GM12878 (cell line): Measurements from ENCODE around the gene RREB1. TPM values are rescaled to one million over a fixed set of nuclear protein-coding genes. Genes with fewer than 3 reads are reported as not detected.

Experiments used
- ATAC-seq: fragments of 200-7000 bp; cut with Tn5 transposase; 3 replicates; pipeline ENCODE4 v1.9.1; 2020; ENCODE audit warnings: mild to moderate bottlenecking, moderate library complexity
- BruUV-seq: library from RNA; stranded (reverse); fragments of 400-500 nt; replicated peaks from 2 replicates; lab custom pipeline; 2021; lab: Mats Ljungman, UMichigan
- CTCF ChIA-PET: fragments of 300-600 bp; sonication (Branson Sonifier 250); formaldehyde crosslinking; extraction: SDS; loops from one replicate; lab custom pipeline; 2021; ENCODE audit warnings: inconsistent platforms; lab: Yijun Ruan, JAX
- POLR2A ChIA-PET: fragments of 350-600 bp; formaldehyde crosslinking; extraction: SDS; loops from one replicate; lab custom pipeline; 2021; ENCODE audit warnings: inconsistent platforms; lab: Charles Lee
- RAD21 ChIA-PET: fragments of 300-600 bp; sonication (Branson Sonifier 250); formaldehyde crosslinking; loops from one replicate; lab custom pipeline; 2023; ENCODE audit warnings: antibody characterized with exemption; ENCODE audit not compliant: unreplicated experiment; lab: Charles Lee
- SMC1A ChIA-PET: fragments of 300-600 bp; sonication (Branson Sonifier 250); formaldehyde crosslinking; loops from one replicate; lab custom pipeline; 2023; ENCODE audit not compliant: unreplicated experiment, uncharacterized antibody; lab: Charles Lee
- DNase-seq: peaks from one replicate; pipeline ENCODE4 v3.0.0-alpha.2; 2011; ENCODE audit warnings: low read depth, low spot score
- FAIRE-seq: peaks from 3 replicates; lab custom pipeline; 2011; peaks lifted over from hg19 to GRCh38; lab: Jason Lieb, UNC
- H2AFZ ChIP-seq: 2 replicates; pipeline ENCODE4 v1.6.0; 2011; ENCODE audit warnings: low read depth, low read length, control low read depth; ENCODE audit not compliant: control insufficient read depth
- H3K27ac ChIP-seq: 2 replicates; pipeline ENCODE4 v1.5.1; 2011; ENCODE audit warnings: control low read depth; ENCODE audit not compliant: control insufficient read depth, insufficient read depth
- H3K27me3 ChIP-seq, 2 experiments: replicated peaks in 1 of 2; 2 replicates each; pipeline versions ENCODE4 v1.6.0 to v1.6.1; 2011; ENCODE audit warnings: low read length in 1 of 2; ENCODE audit not compliant: control insufficient read depth in 2 of 2, insufficient read depth in 2 of 2
- H3K36me3 ChIP-seq, 2 experiments: 2 replicates each; pipeline ENCODE4 v1.5.1; 2011; ENCODE audit warnings: low read length in 1 of 2; ENCODE audit not compliant: control insufficient read depth in 2 of 2, insufficient read depth in 2 of 2
- H3K4me1 ChIP-seq: 2 replicates; pipeline ENCODE4 v1.6.1; 2011; ENCODE audit warnings: mild to moderate bottlenecking, low read length, moderate library complexity, mixed read lengths; ENCODE audit not compliant: control insufficient read depth, insufficient read depth
- H3K4me2 ChIP-seq: 2 replicates; pipeline ENCODE4 v1.6.0; 2011; ENCODE audit warnings: control low read depth; ENCODE audit not compliant: control insufficient read depth, insufficient read depth
- H3K4me3 ChIP-seq: fragments of 200-600 bp; sonication (generic); 2 replicates; pipeline ENCODE4 v1.5.1; 2016
- H3K79me2 ChIP-seq: 2 replicates; pipeline ENCODE4 v1.6.0; 2011; ENCODE audit warnings: low read length; ENCODE audit not compliant: control insufficient read depth, insufficient read depth
- H3K9ac ChIP-seq: 2 replicates; pipeline ENCODE4 v1.8.0; 2011; ENCODE audit warnings: low read length, control low read depth, mixed read lengths; ENCODE audit not compliant: control insufficient read depth, insufficient read depth
- H3K9me3 ChIP-seq: replicated peaks from 3 replicates; pipeline ENCODE4 v1.5.1; 2011; ENCODE audit warnings: mild to moderate bottlenecking, low read length; ENCODE audit not compliant: control insufficient read depth, insufficient read depth
- H4K20me1 ChIP-seq: 2 replicates; pipeline ENCODE4 v1.6.0; 2011; ENCODE audit not compliant: control insufficient read depth, insufficient read depth
- CHD2 ChIP-seq: IDR thresholded peaks from 2 replicates; pipeline ENCODE4 v1.6.1; 2011; ENCODE audit warnings: low read depth, low read length, improper control_type of control experiment, borderline replicate concordance
- ETV6 ChIP-seq, 2 experiments: fragments of 450-650 bp in 1 of 2; IDR thresholded peaks in 1 of 2; conservative IDR thresholded peaks in 1 of 2; 2 replicates each; pipeline ENCODE4 v1.6.1; 2014; ENCODE audit warnings: antibody characterized with exemption in 1 of 2, borderline replicate concordance in 1 of 2, low read depth in 1 of 2, mild to moderate bottlenecking in 1 of 2, moderate library complexity in 1 of 2
- FOXK2 ChIP-seq: fragments of 450-650 bp; IDR thresholded peaks from 2 replicates; pipeline ENCODE4 v1.6.1; 2017; ENCODE audit warnings: mild to moderate bottlenecking, moderate library complexity
- IKZF2 ChIP-seq, 2 experiments: fragments of 450-650 bp; IDR thresholded peaks; 2 replicates each; pipeline ENCODE4 v1.6.1; 2017; ENCODE audit warnings: mild to moderate bottlenecking in 2 of 2, moderate library complexity in 2 of 2
- MTA2 ChIP-seq: fragments of 450-650 bp; IDR thresholded peaks from 2 replicates; pipeline ENCODE4 v1.6.1; 2016; ENCODE audit warnings: low read depth, mild to moderate bottlenecking, moderate library complexity
- PAX5 ChIP-seq: IDR thresholded peaks from 2 replicates; pipeline ENCODE4 v1.6.1; 2011; ENCODE audit warnings: low read depth, low read length, borderline replicate concordance
- PAX8 ChIP-seq: fragments of 450-650 bp; IDR thresholded peaks from 2 replicates; pipeline ENCODE4 v1.6.1; 2017; ENCODE audit warnings: mild to moderate bottlenecking, moderate library complexity
- PBX3 ChIP-seq: IDR thresholded peaks from 2 replicates; pipeline ENCODE4 v1.6.1; 2011; ENCODE audit warnings: mild to moderate bottlenecking, low read depth, low read length, moderate library complexity; ENCODE audit not compliant: insufficient replicate concordance
- PML ChIP-seq: IDR thresholded peaks from 2 replicates; pipeline ENCODE4 v1.6.1; 2012; ENCODE audit warnings: low read length, inconsistent platforms
- RAD51 ChIP-seq: fragments of 450-650 bp; IDR thresholded peaks from 2 replicates; pipeline ENCODE4 v1.6.1; 2016; ENCODE audit warnings: moderate library complexity, mild to moderate bottlenecking, inconsistent platforms
- REST ChIP-seq: IDR thresholded peaks from 2 replicates; pipeline ENCODE4 v1.6.1; 2012; ENCODE audit warnings: mild to moderate bottlenecking, low read depth, low read length
- SIN3A ChIP-seq: IDR thresholded peaks from 2 replicates; pipeline ENCODE4 v1.6.1; 2012; ENCODE audit warnings: low read depth, low read length, improper control_type of control experiment
- SMARCA5 ChIP-seq: fragments of 450-650 bp; IDR thresholded peaks from 2 replicates; pipeline ENCODE4 v1.6.1; 2017; ENCODE audit warnings: mild to moderate bottlenecking
- SUPT20H ChIP-seq: IDR thresholded peaks from 2 replicates; pipeline ENCODE4 v1.6.1; 2011; ENCODE audit warnings: low read depth, mild to moderate bottlenecking, low read length, moderate library complexity, borderline replicate concordance; ENCODE audit not compliant: control insufficient read depth
- TAF1 ChIP-seq: IDR thresholded peaks from 2 replicates; pipeline ENCODE4 v1.6.1; 2011; ENCODE audit warnings: mild to moderate bottlenecking, low read depth, low read length, borderline replicate concordance
- TCF7 ChIP-seq: IDR thresholded peaks from 2 replicates; pipeline ENCODE4 v1.6.1; 2014; ENCODE audit warnings: antibody characterized with exemption, borderline replicate concordance
- USF2 ChIP-seq: IDR thresholded peaks from 2 replicates; pipeline ENCODE4 v1.6.1; 2011; ENCODE audit warnings: low read depth, low read length, improper control_type of control experiment, borderline replicate concordance
- ZNF384 ChIP-seq: IDR thresholded peaks from 2 replicates; pipeline ENCODE4 v1.6.1; 2012; ENCODE audit warnings: low read depth, mild to moderate bottlenecking, low read length, improper control_type of control experiment, borderline replicate concordance
- WGBS: methylation state at CpG from one replicate; pipeline ENCODE4 v1.1.6; 2016; ENCODE audit warnings: low lambda C conversion rate; ENCODE audit not compliant: insufficient replicate concordance, insufficient coverage; ENCODE audit errors: missing lambda C conversion rate; 5-methylcytosine and 5-hydroxymethylcytosine counted together
- in situ Hi-C: fragments of 300-500 bp; cut with MboI; formaldehyde crosslinking; loops from 9 replicates; pipeline ENCODE4 v1.14.3; 2018; ENCODE audit warnings: mixed read lengths
- intact Hi-C: fragments of 100-400 bp; cut with micrococcal nuclease; formaldehyde crosslinking; loops from one replicate; pipeline ENCODE4 v1.14.2; 2022; ENCODE audit not compliant: unreplicated experiment
- polyA plus RNA-seq, 11 experiments: library from polyadenylated mRNA; depleted of rRNA in 4 of 11; unstranded in 6 of 11; stranded (reverse) in 5 of 11; fragments of >200 nt; fragmentation: Nextera tagmentation in 4 of 11; fragmentation: Illumina TruSeq in 1 of 11; extraction: Ambion mirVana in 4 of 11; extraction: Trizol in 1 of 11; gene quantifications; 1 replicate in 1 of 11; 2 replicates in 10 of 11; pipeline versions ENCODE4 v1.2.1 to v1.2.3, GENCODE V29; 2011 to 2016; ENCODE audit warnings: inconsistent platforms in 2 of 11, missing spikeins in 2 of 11, low read depth in 1 of 11
- total RNA-seq, 4 experiments: library from RNA; depleted of rRNA in 3 of 4; stranded (reverse); fragments of >200 nt in 3 of 4; fragmentation: Illumina TruSeq in 1 of 4; extraction: Trizol in 1 of 4; gene quantifications; 2 replicates each; pipeline versions ENCODE4 v1.2.1 to v1.2.3, GENCODE V29; 2013 to 2021

The RREB1 gene
- total and polyA plus RNA-seq, 10 of the 15 experiments (the other 5 are each of a cell fraction or from before 2014, with no cell fraction given) = 1.9 to 30.3 (median 8.6) TPM

- Histone ChIP-seq H2AFZ (no peak overlapping the region; the same call in 1 of the 2 replicates), H4K20me1 (no peaks in the 10 kb centered on the region), H3K9ac (no peak overlapping the region), H3K4me3 (no peak overlapping the region), H3K27ac (no peak overlapping the region), H3K4me1 (peaks cover 7% of the 10 kb centered on the region), H3K36me3 (no peaks in the 10 kb centered on the region), H3K27me3 (no peaks in the 10 kb centered on the region), H3K4me2 (peak overlapping the region; percentile 81), H3K9me3 (no peaks in the 10 kb centered on the region), H3K79me2 (no peaks in the 10 kb centered on the region)
- ChIA-PET RAD21 (interaction anchor here (0.7 to 3.5 kb wide), 23 partner anchors 13 to 392 kb away, joined by 3 to 18 read pairs (median 3); no protein-coding TSS in a partner anchor), CTCF (interaction anchor here (0.5 to 2.7 kb wide), 8 partner anchors 12 to 285 kb away, joined by 3 to 15 read pairs (median 4); no protein-coding TSS in a partner anchor), POLR2A (interaction anchor here (0.7 to 1.3 kb wide), 4 partner anchors 41 to 246 kb away, joined by 3 to 6 read pairs (median 3); no protein-coding TSS in a partner anchor), SMC1A (interaction anchor here (0.6 to 2.0 kb wide), 20 partner anchors 13 to 331 kb away, joined by 3 to 15 read pairs (median 3); no protein-coding TSS in a partner anchor)
- intact Hi-C loops = no loop called here
- 24% methylated on average over 8 of the region's 9 CpGs for WGBS
- peak; percentile 92 for DNase-seq
- ATAC-seq = peak; percentile 100
- in situ Hi-C loops = no loop called here
- BruUV-seq = no TSS peak
- FAIRE-seq = peak; percentile 44
- TF ChIP-seq MTA2 (peak; percentile 94), ETV6 (conservative IDR thresholded peaks at IDR 0.05 in 1 of 2, IDR thresholded peaks at IDR 0.05 in 1 of 2; ENCODE audit: borderline replicate concordance in 1 of 2, low read depth in 1 of 2) (0 out of 4 replicates have a peak, but pooled peaks of 1 of the 2 experiments have one; percentile 37), FOXK2 (no peak), PAX5 (peak; percentile 72; the same call in 1 of the 2 replicates), SIN3A (no peak), PML (peak; percentile 62; the same call in 1 of the 2 replicates), SUPT20H (no peak), SMARCA5 (0 out of 2 replicates have a peak, but pooled peaks have one; percentile 69), IKZF2 (IDR thresholded peaks at IDR 0.05) (peak; percentile 93 to 95), PAX8 (no peak), REST (no peak), PBX3 (no peak), USF2 (peak; percentile 92), RAD51 (peak; percentile 97), TAF1 (no peak), CHD2 (peak; percentile 49; the same call in 1 of the 2 replicates), ZNF384 (peak; percentile 85), TCF7 (peak; percentile 64; the same call in 1 of the 2 replicates)
Observed at GRCh38 chr6:7073821-7074525, 33.8 kb upstream of the RREB1 start.
